Heart right ventricle (tissue), 16 donors: ENCODE data around the gene CDSN. TPM values are rescaled to one million over a fixed set of nuclear protein-coding genes. Genes with fewer than 3 reads are reported as not detected.
A peak's percentile ranks its signal among the peaks of the same experiment; 100 is the strongest.

Experiments used
- ATAC-seq, 8 donors: fragments of 200-7000 bp; cut with Tn5 transposase; one replicate each; pipeline ENCODE4 v1.9.1; 2020; ENCODE audit warnings: mild to moderate bottlenecking in 8 of 8, moderate library complexity in 8 of 8, moderate number of reproducible peaks in 1 of 8
- DNase-seq, 2 donors: peaks; one replicate each; pipeline ENCODE4 v3.0.0-alpha.2; 2020
- H3K27ac ChIP-seq, 10 donors: fragments of 200-600 bp; sonication (generic) in 2 of 10; one replicate each; pipeline versions ENCODE4 v1.5.0 to v1.8.0; 2020 to 2022; ENCODE audit warnings: mild to moderate bottlenecking in 3 of 10
- H3K27me3 ChIP-seq, 7 donors: fragments of 200-600 bp; one replicate each; pipeline ENCODE4 v1.8.0; 2021 to 2022; ENCODE audit warnings: mild to moderate bottlenecking in 2 of 7
- H3K36me3 ChIP-seq, 9 donors: fragments of 200-600 bp; sonication (generic) in 1 of 9; one replicate each; pipeline versions ENCODE4 v1.5.0 to v1.8.0; 2020 to 2022; ENCODE audit warnings: mild to moderate bottlenecking in 2 of 9
- H3K4me1 ChIP-seq, 9 donors: fragments of 200-600 bp; sonication (generic) in 1 of 9; one replicate each; pipeline versions ENCODE4 v1.5.0 to v1.8.0; 2020 to 2022; ENCODE audit warnings: mild to moderate bottlenecking in 4 of 9
- H3K4me3 ChIP-seq, 10 donors: fragments of 200-600 bp; sonication (generic) in 2 of 10; one replicate each; pipeline versions ENCODE4 v1.5.0 to v1.8.0; 2020 to 2022; ENCODE audit warnings: mild to moderate bottlenecking in 7 of 10, moderate library complexity in 2 of 10
- H3K9me3 ChIP-seq, 11 donors: fragments of 200-600 bp in 10 of 11; sonication (generic) in 2 of 11; one replicate each; pipeline versions ENCODE4 v1.5.0 to v1.8.0; 2013 to 2022; ENCODE audit warnings: mild to moderate bottlenecking in 2 of 11, control low read depth in 1 of 11, moderate library complexity in 1 of 11
- WGBS, 2 donors: extraction: QIAGEN DNeasy Blood & Tissue Kit; methylation state at CpG; one replicate each; pipeline ENCODE4 v1.1.7; 2013; ENCODE audit warnings: inconsistent platforms in 1 of 2; 5-methylcytosine and 5-hydroxymethylcytosine counted together
- intact Hi-C, 10 donors: fragments of 100-400 bp; cut with DNase I; formaldehyde crosslinking; loops; one replicate each; pipeline versions ENCODE4 v1.11.1 to v1.14.2; 2022
- polyA plus RNA-seq, 2 donors: library from polyadenylated mRNA; stranded (reverse); fragments of 200-250 nt; gene quantifications; one replicate each; pipeline ENCODE4 v1.2.3, GENCODE V29; 2013
- total RNA-seq, 10 donors: library from RNA; stranded (reverse); fragmentation: NEBNext Ultra II Directional in 3 of 10; extraction: Animal tissue kit (Norgen Biotek cat#: 25700) in 3 of 10; gene quantifications; one replicate each; pipeline versions ENCODE4 v1.2.1 to v1.2.4, GENCODE V29; 2021 to 2023
- TF ChIP-seq, protein P1 (sequence below), 9 donors: fragments of 200-600 bp; sonication (generic) in 2 of 9; IDR thresholded peaks; one replicate each; pipeline versions ENCODE4 v1.5.0 to v1.8.0; 2021 to 2022; ENCODE audit warnings: antibody characterized with exemption in 9 of 9, mild to moderate bottlenecking in 5 of 9, moderate library complexity in 1 of 9
- donor health status: Arrhythmogenic right ventricular cardiomyopathy.
- donor health status: ischemic (EF 13 %, LVEDD 7.1; RV severe dilation, severe dysfunction).
- donor health status: healthy with polysubstance abuse.
- donor health status: DM: no; HTN: yes; CAD: no.
- donor health status: DM: no; HTN: no; CAD: no.
- donor health status: ischemic (EF 25% LVEDD 6.9; RV normal size, moderate dysfunction).
- donor health status: ischemic (EF 25% LVEDD 5.7; RV mildly dilated, moderate dysfunction).
- donor health status: healthy.
- donor health status: DM: yes; HTN: yes; CAD: no.
- donor health status: Ischemic cardiomyopathy.
- donor health status: ischemic (EF 35%, LVEDD 5.7; RV mildly dilated, moderate dysfunction).
- donor health status: nonischemic (EF 11% LVEDD 7.7; RV severe dilation, severe dysfunction).
- donor health status: DM: yes; HTN: yes; CAD: no.
- donor health status: PGD.
- donor health status: ischemic (EF 29% LVEDD 5.4; RV normal size, mild dysfunction).
- donor health status: nonischemic (EF 23%, LVEDD 6.1; RV moderate dilation, normal function).

CDSN gene
- total and polyA plus RNA-seq, 12 donors = 0.01 to 0.15 (median 0.11) TPM; not detected in 9

DNA sequence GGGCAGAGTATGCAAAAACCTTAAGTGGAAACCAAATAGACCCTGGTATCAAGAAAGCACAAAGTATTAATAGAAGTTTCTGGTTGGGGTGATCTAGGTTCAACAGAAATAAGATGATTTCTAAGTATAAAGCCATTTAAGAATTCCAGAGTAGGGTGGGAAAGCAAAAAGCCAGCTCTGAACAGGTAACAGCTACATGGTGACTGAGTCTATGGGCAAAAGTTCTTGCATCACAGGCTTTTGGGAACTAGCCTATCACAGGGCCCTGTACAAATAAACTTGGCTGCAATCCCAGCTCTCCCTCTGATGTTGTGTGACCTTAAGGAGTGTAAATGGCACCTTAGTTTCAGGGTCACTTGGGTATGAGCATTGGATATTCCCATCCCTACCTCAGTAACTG is 43.7 kb upstream of the CDSN start:
- TF ChIP-seq, protein P1, sequence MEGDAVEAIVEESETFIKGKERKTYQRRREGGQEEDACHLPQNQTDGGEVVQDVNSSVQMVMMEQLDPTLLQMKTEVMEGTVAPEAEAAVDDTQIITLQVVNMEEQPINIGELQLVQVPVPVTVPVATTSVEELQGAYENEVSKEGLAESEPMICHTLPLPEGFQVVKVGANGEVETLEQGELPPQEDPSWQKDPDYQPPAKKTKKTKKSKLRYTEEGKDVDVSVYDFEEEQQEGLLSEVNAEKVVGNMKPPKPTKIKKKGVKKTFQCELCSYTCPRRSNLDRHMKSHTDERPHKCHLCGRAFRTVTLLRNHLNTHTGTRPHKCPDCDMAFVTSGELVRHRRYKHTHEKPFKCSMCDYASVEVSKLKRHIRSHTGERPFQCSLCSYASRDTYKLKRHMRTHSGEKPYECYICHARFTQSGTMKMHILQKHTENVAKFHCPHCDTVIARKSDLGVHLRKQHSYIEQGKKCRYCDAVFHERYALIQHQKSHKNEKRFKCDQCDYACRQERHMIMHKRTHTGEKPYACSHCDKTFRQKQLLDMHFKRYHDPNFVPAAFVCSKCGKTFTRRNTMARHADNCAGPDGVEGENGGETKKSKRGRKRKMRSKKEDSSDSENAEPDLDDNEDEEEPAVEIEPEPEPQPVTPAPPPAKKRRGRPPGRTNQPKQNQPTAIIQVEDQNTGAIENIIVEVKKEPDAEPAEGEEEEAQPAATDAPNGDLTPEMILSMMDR (IDR thresholded peaks at IDR 0.05) = no peak
- Histone ChIP-seq H3K27me3 (no peaks in the 10 kb centered on the region), H3K36me3 (peaks cover 0 to 19% (median 0%) of the 10 kb centered on the region in 9 donors), H3K4me3 (no peak overlapping the region), H3K9me3 (no peaks in the 10 kb centered on the region), H3K4me1 (peaks cover 0 to 21% (median 10%) of the 10 kb centered on the region in 9 donors), H3K27ac (no peak overlapping the region)
- ATAC-seq = peak in 6 of 8 donors; percentile 17 to 78 (median 71)
- no peak for DNase-seq
- intact Hi-C loops = no loop called here

DNA sequence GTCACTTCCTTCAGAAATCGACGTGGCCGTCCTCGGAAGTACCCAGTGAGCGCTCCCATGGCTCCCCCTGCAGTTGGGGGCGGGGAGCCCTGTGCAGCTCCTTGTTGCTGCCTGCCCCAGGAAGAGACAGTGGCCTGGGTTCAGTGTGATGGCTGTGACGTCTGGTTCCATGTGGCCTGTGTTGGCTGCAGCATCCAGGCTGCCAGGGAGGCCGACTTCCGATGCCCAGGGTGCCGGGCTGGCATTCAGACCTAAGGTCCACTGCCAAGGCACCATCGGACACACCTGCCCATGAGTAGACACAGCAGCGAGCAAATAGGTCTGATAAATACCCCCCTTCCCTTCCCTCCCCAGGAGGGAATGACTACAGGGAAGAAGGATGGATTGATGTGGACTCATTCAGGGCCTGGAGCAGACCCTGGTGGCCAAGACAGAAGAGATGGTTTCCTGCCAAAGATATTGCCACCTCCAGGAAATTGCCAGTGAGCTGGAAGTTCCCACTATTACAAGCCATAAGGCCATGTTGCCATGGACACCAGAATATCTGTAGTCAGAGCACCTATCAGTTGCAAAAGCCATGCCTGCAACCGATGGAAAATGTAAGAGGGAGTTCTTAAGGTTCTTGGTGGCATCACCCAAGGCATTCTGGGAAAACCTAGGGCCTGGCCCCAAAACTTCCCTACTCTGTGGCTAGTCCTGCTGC is 42.4 kb upstream of the CDSN start:
- WGBS, 2 donors = 85 to 86% methylated on average over 13 of the region's 13 CpGs
- Histone ChIP-seq H3K27me3 (no peaks in the 10 kb centered on the region), H3K36me3 (peaks cover 0 to 19% (median 0%) of the 10 kb centered on the region in 9 donors), H3K9me3 (no peaks in the 10 kb centered on the region), H3K4me1 (peaks cover under 1 to 26% (median 14%) of the 10 kb centered on the region in 9 donors), H3K27ac (no peak overlapping the region), H3K4me3 (no peak overlapping the region)
- TF ChIP-seq, protein P1 (IDR thresholded peaks at IDR 0.05) = no peak
- no peak for ATAC-seq
- intact Hi-C loops = no loop called here
- no peak for DNase-seq

DNA sequence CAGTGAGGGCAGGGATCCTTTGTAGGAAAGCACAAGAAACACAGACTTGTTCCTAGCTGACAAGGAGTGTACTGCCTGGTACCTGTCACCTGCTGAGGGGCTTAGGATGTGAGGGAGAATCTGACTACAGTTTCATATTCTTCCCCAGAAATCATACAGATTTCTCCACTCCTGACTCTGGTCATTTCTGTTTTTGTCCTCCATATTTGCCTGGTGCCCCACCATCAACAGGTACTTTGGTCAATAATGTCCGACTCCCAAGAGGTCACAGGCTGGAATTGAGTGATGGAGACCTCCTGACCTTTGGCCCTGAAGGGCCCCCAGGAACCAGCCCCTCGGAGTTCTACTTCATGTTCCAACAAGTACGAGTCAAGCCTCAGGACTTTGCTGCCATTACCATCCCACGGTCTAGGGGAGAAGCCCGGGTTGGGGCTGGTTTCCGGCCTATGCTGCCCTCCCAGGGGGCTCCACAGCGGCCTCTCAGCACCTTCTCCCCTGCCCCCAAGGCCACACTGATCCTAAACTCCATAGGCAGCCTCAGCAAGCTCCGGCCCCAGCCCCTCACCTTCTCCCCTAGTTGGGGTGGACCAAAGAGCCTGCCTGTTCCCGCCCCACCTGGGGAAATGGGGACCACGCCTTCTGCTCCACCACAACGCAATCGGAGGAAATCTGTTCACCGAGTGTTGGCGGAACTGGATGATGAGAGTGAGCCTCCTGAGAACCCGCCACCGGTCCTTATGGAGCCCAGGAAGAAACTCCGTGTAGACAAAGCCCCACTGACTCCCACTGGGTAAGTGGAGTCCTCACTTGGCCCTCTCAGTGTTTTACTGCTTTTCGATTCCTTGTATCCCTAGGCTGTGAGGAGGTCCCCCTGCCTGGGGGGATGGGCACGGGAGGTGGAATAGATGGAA is 41.2 kb upstream of the CDSN start:
- DNase-seq (no peak), ATAC-seq (no peak)

More for the DNA sequence above, 41.2 kb upstream of the CDSN start:
- Histone ChIP-seq H3K9me3 (no peaks in the 10 kb centered on the region), H3K27me3 (no peaks in the 10 kb centered on the region), H3K4me1 (peaks cover 3 to 36% (median 21%) of the 10 kb centered on the region in 9 donors), H3K4me3 (no peak overlapping the region), H3K36me3 (peaks cover 0 to 20% (median 0%) of the 10 kb centered on the region in 9 donors), H3K27ac (no peak overlapping the region)
- intact Hi-C loops = no loop called here
- WGBS, 2 donors = 91% methylated on average over 19 of the region's 19 CpGs
- TF ChIP-seq, protein P1 (IDR thresholded peaks at IDR 0.05) = no peak
